Activated naive CD4-positive, alpha-beta T cell treated with Interleukin-2 at 50 U/mL for 16 hours (primary cell): ENCODE measurements around the gene AOC1.
"Not testable (repeated sequence)": the region's sequence is repeated elsewhere in the genome, so short reads cannot be mapped to it uniquely, and the experiment has no call there.

Experiments
- DNase-seq: peaks from one replicate; pipeline ENCODE4 v3.0.0-alpha.2; 2020

AOC1 gene, protein sequence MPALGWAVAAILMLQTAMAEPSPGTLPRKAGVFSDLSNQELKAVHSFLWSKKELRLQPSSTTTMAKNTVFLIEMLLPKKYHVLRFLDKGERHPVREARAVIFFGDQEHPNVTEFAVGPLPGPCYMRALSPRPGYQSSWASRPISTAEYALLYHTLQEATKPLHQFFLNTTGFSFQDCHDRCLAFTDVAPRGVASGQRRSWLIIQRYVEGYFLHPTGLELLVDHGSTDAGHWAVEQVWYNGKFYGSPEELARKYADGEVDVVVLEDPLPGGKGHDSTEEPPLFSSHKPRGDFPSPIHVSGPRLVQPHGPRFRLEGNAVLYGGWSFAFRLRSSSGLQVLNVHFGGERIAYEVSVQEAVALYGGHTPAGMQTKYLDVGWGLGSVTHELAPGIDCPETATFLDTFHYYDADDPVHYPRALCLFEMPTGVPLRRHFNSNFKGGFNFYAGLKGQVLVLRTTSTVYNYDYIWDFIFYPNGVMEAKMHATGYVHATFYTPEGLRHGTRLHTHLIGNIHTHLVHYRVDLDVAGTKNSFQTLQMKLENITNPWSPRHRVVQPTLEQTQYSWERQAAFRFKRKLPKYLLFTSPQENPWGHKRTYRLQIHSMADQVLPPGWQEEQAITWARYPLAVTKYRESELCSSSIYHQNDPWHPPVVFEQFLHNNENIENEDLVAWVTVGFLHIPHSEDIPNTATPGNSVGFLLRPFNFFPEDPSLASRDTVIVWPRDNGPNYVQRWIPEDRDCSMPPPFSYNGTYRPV

DNA sequence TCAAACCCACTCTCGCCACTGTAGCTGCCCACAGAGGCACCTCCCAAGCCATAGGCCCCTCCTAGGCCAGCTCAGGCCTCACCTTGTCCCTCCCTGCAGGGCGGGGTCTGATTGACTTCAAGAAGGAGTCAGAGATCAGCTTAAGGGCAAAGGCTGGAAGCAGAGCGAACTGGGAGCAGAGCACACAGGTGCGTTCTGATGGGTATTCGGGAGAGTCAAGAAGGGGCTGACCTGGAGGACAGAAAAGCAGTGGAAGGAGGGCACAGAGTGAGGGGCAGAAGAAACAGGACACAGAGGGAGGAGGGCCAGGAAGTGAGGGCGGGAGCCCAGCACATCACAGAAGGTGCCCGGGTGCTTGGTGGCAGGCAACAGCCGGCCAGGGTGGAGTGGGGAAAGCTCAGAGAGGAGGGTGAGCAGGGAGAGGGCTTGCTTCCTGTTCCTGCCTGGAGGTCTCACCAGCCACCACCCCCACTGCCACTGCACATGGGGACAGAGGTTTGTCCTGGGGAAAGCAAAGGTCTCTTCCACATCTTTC is at the start of gene AOC1:
Gene AOC1 (plus strand): TSS at position 147 of the 535 bp plus-strand sequence. CDS start 3,954 bp downstream, outside the sequence.
- DNase-seq, result no peak

DNA sequence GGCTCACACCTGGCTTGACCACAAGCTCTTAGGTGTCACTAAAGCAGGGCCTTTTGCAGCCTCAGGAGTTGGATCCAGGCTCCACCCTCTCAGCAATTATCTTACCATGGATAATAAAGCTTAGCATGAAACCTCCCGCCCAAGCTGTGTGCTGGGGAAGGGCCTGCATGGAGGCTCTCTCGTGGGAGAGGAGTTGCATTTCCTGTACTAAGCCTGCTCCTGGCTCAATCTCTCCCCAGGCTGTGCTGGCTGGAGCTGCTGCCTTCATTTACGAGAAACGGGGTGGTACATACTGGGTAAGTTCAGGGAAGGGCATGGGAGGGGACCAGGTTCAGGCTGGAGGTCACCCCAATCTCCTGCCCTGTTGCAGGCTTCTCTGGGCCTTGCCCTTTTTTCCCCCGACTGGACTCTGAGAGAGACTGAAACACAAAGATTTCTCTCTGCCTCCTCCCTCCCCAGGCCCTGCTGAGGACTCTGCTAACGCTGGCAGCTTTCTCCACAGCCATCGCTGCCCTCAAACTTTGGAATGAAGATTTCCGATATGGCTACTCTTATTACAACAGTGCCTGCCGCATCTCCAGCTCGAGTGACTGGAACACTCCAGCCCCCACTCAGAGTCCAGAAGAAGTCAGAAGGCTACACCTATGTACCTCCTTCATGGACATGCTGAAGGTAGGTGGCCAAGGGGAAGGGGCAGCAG is 49.0 kb upstream of the AOC1 start:
- DNase-seq, result no peak

DNA sequence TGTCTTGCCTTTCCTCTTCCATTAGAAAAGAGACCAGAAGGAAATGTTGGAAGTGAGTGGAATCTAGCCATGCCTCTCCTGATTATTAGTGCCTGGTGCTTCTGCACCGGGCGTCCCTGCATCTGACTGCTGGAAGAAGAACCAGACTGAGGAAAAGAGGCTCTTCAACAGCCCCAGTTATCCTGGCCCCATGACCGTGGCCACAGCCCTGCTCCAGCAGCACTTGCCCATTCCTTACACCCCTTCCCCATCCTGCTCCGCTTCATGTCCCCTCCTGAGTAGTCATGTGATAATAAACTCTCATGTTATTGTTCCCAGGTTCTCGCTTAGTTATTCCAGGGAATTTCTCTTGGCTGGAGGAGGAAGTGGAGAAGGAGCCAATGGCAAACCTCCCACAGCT is 47.5 kb upstream of the AOC1 start:
- DNase-seq, result no peak

DNA sequence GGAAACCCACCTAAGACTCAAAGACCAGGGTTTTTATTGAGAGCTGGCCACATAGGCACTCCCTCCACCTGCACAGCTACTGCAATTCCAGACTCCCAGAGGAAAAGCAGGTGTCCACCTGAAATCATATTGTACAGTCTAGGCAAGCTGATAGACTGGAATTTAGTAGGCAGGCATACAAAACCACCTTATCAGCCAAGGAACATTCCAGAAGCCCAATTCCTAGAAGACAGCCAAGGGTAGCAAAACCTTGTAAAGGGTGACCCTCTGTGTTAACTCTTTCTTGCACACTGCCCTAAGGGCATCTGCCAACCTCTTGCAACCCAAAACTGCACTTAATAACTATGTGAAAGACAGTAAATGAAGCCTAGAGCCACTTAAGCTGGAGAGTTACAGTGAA is 46.5 kb upstream of the AOC1 start:
- DNase-seq, result no peak

DNA sequence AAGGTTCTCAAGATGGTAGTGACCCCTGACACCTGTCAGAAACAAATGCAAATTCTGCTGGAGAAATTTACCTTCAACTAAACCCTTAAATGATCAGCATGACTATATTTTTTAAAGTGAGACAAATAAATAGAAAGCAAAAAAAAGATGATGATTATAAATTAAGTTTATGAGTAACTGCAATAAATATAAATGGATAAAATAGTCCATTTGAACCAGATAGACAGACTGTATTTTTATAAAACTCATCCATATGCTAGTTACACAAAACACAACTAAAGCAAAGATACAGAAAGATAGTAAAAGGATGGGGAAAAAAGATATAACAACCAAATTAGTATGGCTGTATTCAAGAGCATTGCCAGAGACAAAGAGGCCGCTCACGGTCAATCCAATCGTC is 45.9 kb upstream of the AOC1 start:
- no peak for DNase-seq

DNA sequence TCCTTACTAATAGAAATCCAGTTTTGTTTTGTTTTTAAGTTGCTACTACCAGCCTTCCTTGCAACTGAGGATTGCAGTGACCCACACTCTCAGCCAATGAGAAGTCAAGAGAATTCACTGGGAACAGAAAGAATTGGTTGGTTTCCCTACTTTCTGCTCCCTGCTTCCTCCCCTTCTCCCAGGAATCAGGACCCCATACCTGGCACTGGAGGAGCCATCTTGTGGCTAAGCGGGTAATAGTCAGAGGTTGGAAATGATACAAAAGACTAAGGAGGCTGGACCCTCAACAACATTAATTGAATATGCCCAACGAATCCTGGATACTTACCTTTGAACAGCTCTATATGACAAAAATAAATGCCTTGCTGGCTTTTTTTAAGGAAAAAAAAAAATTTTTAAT is 45.5 kb upstream of the AOC1 start:
- no peak for DNase-seq

DNA sequence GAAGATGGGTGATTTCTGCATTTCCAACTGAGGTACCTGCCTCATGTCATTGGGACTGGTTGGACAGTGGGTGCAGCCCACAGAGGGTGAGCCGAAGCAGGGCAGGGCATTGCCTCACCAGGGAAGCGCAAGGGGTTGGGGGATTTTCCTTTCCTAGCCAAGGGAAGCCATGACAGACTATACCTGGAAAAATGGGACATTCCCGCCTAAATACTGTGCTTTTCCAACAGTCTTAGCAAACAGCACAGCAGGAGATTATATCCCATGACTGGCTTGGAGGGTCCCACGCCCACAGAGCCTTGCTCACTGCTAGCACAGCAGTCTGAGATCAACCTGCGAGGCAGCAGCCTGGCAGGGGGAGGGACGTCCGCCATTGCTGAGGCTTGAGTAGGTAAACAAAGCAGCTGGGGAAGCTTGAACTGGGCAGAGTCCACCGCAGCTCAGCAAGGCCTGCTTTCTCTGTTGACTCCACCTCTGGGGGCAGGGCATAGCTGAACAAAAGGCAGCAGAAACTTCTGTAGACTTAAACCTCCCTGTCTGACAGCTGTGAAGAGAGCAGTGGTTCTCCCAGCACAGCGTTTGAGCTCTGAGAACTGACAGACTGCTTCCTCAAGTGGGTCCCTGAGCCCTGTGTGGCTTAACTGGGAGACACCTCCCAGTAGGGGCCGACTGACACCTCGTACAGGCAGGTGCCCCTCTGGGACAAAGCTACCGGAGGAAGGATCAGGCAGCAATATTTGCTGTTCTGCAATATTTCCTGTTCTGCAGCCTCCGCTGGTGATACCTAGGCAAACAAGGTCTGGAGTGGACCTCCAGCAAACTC is 44.5 kb upstream of the AOC1 start:
- not testable (repeated sequence) for DNase-seq

DNA sequence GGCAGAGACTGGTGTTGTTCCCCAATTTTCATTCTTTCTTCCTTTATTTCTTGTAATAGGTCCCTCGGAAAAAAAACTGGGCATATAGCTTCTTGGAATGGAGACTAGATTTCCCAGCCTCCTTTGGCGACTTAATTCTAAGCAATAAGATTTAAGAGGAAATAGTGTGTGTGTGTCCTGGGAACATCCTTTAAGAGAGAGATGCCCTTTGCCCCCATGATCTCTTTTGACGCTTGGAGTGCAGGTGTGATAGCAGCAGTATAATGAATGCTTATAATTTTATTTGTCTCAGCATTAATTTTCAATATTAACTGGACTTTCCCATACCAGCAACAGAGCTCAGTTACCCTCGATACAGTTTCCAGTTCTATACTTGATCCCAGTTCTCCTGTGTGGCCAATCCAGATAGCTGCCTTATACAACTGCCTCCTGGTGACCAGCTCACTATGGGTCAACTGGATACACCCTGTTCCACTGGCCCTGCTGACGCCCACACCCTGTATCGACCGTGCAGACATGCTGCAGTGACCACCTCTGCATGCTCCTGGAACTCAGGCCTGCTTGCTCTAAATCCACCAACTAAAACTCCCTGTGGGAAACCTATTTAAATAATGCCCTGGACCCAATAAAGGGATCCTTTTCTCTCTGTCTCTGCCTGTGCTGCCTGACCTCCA is 37.9 kb upstream of the AOC1 start:
- DNase-seq, result no peak

DNA sequence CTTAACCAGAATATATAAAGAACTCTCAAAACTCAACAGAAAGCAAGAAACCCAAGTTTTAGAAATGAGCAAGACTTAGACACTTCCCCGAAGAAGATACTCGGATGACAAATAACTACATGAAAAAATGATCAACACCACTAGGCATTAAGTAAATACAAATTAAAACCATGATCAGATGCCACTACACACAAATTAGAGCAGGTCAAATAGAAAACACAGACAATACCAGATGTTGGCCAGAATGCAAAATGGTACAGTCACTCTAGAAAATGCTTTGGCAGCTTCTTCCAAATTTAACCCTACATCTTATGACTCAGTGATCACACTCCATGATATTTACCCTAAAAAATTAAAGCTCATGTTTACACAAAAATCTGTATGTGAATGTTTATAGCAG is 33.3 kb upstream of the AOC1 start:
- no peak for DNase-seq

DNA sequence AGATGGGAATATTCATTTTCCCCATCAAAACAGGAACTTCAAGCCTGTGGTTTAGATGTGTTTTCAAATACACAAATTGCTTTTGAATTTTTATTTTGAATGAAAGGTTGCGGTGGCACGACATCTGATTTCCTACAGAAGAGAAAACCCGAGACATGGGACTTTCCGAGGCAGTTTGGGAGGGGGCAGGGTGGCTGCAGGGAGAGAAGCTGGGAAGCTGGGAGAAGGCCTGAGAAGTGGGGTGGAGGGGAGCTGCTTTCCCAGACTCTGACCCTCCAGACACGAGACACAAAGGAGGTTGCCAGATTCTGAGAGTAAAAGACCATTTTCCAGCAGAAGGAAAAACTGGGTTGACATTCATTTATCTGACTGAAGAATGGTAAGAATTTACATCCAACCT is 32.2 kb upstream of the AOC1 start:
- DNase-seq, result no peak

DNA sequence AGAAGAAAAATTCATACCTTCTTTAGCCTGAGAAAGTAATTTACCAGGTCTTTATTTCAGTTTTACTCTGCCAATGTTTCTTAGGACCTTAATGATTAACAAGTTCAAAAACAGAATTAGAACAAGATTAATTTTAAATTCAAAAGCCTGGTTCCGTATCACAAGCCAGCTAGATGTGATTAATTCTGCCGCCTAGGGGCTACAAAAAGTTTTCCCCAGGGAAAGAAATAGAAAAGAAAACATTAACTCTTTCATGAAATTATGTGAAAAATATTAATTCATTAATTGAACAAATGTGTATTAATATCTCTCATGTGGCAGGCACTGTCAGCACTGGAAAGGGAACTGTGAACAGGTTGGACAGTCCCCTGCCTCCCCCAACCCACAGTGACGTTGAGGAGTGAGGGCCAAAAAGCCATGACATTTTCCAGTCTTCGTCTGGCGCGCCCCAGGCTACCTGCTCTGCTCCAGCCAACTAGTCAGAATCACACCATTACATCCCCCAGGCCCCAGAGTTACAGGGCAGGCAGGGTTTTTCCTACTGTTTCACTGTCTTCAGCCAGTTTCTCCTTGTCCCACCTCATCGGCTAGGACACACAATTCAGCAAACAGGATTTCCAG is 31.6 kb upstream of the AOC1 start:
- no peak for DNase-seq

DNA sequence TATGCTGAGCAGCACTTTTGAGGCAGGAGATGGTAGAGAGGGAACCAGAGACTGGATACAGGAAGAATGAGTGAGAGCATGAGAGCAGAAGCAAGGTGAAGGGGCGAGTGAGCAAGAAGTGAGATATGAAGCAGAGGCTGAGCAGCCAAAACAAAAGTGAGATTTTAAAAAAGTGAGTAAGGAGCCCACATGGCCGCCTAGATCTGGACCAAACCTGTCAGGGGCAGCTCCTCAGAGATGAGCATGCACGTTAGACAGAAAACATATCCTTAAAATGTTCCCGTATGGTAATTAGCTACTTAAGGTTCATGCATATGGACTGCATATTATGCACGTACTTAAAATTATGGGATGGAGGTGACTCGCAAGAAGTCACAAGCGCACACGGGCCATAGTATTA is 29.3 kb upstream of the AOC1 start:
- DNase-seq, result no peak

DNA sequence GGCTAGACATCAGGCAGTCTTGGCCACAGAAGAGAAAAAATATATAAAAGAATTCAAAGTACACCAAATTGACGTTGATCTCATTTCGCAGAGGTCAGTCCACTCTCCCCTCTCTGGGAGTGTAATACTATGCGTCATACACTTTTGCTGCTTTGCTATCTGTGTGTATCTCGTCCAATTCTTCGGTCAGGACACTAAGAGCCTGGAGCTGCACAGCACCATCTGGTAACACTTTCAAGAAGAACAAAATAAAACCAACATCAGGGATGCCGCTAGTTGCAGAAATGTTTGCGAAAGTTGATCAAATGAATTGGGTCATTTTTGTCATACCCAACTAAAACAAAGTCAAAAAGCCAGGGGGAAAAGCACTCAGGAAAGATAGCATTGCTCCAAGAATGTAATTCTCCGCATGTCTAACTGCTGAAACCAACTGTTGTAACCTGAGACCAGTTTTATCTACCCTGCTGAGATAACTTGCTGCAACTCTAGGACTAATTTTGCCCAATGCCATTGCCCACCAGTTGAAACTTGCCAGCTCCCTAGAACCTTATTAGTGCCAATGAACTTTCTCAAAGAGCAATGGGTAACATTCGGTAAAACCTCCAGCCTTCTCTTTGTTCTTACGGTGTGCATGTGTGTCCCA is 28.7 kb upstream of the AOC1 start:
- DNase-seq, result no peak

DNA sequence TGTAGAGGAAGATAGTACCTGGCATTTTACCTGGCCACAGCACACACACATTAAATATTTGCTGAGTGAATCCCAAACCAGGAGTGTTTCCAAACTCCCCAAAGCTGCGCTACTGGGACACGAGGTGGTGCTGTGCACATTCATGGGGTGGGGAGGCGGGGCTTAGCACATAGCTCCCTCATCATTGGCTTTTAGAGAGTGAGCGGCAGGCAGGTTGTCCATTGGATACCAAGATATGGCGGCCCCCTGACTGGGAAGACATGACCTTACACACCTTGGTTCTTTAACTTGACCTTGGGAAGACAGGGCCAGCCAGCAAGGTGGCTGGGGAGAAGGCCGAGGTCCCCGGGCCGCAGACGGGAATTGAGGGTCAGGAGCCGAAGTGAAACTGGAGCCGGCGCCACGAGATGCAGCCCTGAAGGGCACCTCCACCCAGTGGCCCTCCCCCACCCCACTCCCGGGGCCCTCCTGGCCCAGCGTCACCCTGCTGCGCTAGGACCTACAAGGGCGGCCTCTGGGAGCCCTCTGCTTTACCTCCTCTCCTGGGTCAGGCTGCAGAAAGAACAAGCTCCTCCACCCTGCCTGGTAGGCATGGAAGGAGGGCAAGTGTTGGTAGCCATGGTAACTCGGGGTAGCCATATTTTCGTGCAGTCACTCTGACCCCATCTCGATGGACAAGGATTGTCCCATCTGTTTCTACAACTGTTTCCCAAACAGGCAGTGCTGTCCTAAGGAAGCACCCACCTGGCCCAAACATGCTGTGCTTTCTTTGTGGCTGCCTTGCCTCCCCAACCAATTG is 27.7 kb upstream of the AOC1 start:
- DNase-seq, result no peak

DNA sequence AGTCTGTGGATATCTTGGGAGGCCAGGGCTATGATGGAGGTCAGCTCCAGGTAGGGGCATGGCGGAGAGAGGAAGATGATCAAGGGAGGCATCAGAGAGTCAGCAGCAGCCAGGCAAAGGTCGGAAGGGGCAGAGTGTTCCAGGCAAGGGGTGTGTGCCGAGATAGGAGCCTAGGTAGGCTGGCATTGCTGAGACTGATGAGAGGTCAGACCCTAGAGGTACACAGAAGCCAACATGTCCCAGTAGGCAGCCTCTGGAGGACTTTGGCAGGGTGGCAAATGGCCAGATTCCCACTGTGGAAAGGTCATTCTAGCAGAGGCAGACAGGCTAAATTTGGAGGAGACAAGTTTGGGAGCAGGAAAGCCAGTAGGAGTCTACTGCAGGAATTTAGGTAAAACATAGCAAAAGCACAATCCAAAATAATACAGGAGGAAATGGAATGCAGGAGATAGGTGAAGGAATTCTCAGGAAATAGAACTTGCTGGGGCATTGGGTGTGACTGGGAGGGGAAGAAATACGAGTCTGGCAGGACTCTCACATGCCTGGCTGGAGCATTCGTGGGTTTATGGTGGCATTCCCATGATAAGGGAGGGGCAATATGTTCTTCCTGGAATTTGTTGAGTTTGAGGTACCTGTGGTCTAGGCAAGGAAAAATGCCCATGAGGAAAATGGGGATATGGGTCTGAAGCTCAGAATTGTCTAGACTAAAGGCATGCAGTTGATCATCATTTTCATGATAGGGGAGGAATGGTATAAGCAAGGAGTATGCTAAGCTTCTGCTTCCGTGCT is 26.1 kb upstream of the AOC1 start:
- no peak for DNase-seq

DNA sequence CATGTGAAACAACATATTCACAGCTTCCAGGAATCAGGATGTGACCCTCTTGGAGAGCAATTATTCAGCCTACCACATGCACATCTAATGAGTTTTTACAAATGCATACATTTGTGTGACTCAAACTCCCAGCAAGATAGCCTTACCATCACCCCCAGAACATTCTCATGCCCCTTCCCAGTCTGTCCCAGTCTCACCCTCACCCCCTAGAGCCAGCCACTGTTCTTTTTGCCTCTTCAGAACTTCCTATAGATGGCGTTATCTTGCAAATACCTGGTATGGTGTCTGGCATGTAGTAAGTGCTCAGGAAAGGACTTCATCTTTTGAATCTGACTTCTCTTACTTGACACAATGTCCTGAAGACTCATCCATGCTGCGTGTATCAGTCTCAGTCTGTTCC is 23.9 kb upstream of the AOC1 start:
- DNase-seq, result no peak

DNA sequence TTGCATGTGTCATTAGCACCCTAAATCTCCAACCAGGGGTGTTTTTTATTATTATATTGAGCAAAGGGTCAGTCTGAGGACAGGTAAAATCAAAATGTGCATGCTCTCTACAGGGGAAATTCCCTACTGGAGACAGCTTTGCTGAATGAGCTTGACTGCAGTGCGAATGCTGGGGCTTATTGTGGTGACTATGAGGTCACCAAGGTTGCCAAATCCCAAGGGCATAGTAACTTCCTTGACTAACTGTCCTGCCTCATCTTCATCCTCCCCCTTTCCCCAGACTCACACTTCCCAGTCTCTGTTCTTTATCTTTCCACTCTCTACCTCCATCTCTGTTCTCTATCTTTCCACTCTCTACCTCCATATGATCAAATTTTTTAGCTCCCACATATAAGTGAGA is 22.9 kb upstream of the AOC1 start:
- DNase-seq, result no peak

DNA sequence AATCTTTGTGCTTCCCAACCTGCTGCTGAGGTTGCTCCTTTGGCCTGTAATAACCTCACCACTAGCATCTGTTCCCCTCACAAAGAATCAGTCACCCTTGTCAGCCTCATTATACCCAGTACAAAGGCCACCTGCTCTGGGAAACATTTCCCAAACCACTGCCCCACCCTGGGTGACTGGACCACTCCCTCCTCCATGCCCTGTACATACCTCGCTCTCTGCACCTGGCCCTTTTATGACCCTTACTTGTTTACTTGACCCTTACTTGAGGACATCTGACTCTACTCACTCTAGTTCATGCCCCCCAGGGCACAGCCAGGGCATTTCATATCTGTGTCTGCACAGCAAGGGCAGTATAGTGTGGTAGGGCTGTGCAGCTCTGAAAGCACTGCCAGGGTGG is 21.4 kb upstream of the AOC1 start:
- no peak for DNase-seq

DNA sequence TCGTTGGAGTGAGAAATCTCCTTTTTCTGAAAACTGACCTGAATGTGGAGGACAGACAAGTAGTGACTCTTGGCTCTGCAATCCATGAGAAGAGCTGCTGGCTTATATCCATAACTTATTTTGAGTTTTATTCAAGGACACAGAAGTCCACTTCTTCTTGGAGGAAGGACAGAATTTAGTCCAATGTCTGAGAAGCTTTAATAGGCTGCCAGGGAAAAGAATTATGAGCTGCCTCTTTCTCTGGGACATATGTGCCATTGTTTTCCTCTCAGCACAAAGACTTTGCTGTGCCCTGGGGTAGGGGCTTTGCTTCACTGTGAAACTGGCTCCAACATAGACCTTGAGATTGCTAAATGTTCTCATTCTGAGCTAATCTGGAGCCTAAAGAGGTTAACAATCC is 20.5 kb upstream of the AOC1 start:
- no peak for DNase-seq
